ENCODE measurements around the gene IDH1. TPM values are rescaled to one million over a fixed set of nuclear protein-coding genes. Genes with fewer than 3 reads are reported as not detected.

IDH1 gene
- total RNA-seq, 2 donors from 2014 or later = 40.9 to 41.0 TPM

DNA sequence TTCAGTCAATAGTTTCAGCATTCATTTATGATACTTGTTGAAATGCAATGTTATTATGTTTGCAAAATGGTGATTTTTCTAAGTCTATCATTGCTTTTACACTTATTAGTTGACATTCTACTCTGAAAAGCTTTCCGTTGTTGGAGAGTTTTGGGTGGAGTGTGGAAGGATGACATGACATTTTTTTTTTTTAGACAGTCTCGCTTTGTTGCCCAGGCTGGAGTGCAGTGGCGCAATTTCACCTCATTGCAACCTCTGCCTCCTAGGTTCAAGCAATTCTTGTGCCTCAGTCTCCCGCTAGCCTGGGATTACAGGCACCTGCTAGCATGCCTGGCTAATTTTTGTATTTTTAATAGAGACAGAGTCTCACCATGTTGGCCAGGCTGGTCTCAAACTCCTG is 41.0 kb upstream of the IDH1 start:
- H3K9me3 ChIP-seq = no peaks in the 10 kb centered on the region
- TF ChIP-seq, protein P1, sequence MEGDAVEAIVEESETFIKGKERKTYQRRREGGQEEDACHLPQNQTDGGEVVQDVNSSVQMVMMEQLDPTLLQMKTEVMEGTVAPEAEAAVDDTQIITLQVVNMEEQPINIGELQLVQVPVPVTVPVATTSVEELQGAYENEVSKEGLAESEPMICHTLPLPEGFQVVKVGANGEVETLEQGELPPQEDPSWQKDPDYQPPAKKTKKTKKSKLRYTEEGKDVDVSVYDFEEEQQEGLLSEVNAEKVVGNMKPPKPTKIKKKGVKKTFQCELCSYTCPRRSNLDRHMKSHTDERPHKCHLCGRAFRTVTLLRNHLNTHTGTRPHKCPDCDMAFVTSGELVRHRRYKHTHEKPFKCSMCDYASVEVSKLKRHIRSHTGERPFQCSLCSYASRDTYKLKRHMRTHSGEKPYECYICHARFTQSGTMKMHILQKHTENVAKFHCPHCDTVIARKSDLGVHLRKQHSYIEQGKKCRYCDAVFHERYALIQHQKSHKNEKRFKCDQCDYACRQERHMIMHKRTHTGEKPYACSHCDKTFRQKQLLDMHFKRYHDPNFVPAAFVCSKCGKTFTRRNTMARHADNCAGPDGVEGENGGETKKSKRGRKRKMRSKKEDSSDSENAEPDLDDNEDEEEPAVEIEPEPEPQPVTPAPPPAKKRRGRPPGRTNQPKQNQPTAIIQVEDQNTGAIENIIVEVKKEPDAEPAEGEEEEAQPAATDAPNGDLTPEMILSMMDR (IDR thresholded peaks at IDR 0.05) = no peak
- H3K27me3 ChIP-seq (replicated peaks; ENCODE audit: insufficient read depth) = no peaks in the 10 kb centered on the region
- peaks cover 0 to 3% of the 10 kb centered on the region in 2 donors for H3K4me1 ChIP-seq (ENCODE audit: control insufficient read depth in 1 of 2, low read depth in 2 of 2)
- no peak for ATAC-seq (ENCODE audit: insufficient number of reproducible peaks, low FRiP score, low read depth)
- no peak for DNase-seq (ENCODE audit: low spot score)
- peaks cover 16% of the 10 kb centered on the region for H3K36me3 ChIP-seq
- H3K27ac ChIP-seq = no peak overlapping the region
- H3K4me3 ChIP-seq = no peak overlapping the region

DNA sequence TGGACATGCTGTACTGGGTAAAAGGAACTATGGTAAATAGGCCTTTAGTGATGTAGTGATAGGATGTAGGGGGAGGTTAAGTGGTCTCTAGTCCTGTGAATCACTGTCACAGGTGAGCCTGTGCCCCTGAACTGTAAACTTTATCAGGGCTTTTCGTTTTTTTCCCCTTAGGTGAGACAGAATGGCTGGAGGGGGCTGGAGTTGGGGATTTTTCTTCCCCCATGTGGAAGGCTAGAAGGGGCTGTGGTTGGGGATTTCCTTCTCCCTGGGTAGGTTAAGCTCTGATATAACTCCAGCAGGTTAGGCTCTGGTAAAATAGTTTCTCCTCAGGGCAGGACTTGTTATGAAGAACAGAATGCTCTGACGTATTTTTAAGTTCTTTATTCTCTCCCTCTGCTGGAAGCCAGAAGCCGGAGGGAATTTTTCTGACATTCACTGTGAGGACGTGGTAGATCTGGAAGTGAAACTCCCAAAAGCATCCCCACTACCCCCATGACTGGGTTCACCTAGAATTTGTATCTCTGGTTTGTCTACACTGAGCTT is 39.7 kb upstream of the IDH1 start:
- no peak for DNase-seq (ENCODE audit: low spot score)
- no peak for ATAC-seq (ENCODE audit: insufficient number of reproducible peaks, low FRiP score, low read depth)
- Histone ChIP-seq H3K4me1 (ENCODE audit: control insufficient read depth in 1 of 2, low read depth in 2 of 2) (peaks cover 0 to 3% of the 10 kb centered on the region in 2 donors), H3K4me3 (no peak overlapping the region), H3K36me3 (peaks cover 23% of the 10 kb centered on the region), H3K27me3 (replicated peaks; ENCODE audit: insufficient read depth) (no peaks in the 10 kb centered on the region), H3K27ac (no peak overlapping the region), H3K9me3 (no peaks in the 10 kb centered on the region)
- TF ChIP-seq, protein P1 (IDR thresholded peaks at IDR 0.05) = no peak

DNA sequence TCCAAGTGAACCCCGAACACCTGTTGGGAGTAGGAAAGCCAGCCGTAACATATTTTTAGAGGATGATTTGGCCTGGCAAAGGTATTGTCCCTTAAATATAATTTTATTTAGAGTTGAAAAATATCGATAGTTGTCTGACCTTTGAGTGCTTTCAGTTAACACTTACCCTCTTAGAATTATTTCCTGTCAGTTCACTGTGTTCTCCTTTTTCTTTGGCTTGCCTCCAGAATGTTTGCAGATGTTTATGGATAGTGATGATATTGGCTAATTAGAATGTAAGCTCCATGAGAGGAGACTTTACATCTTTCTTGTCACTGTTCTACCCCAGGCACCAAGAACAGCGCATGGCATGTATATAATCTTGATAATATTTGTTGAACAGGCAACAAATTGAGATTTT is 31.0 kb upstream of the IDH1 start:
- no peaks in the 10 kb centered on the region for H3K4me1 ChIP-seq (ENCODE audit: control insufficient read depth in 1 of 2, low read depth in 2 of 2)
- no peaks in the 10 kb centered on the region for H3K9me3 ChIP-seq
- H3K27me3 ChIP-seq (replicated peaks; ENCODE audit: insufficient read depth) = no peaks in the 10 kb centered on the region
- H3K4me3 ChIP-seq = no peak overlapping the region
- ATAC-seq (ENCODE audit: insufficient number of reproducible peaks, low FRiP score, low read depth) (no peak), DNase-seq (ENCODE audit: low spot score) (no peak)
- H3K36me3 ChIP-seq = peaks cover 27% of the 10 kb centered on the region
- H3K27ac ChIP-seq = no peak overlapping the region
- TF ChIP-seq, protein P1 (IDR thresholded peaks at IDR 0.05) = no peak

DNA sequence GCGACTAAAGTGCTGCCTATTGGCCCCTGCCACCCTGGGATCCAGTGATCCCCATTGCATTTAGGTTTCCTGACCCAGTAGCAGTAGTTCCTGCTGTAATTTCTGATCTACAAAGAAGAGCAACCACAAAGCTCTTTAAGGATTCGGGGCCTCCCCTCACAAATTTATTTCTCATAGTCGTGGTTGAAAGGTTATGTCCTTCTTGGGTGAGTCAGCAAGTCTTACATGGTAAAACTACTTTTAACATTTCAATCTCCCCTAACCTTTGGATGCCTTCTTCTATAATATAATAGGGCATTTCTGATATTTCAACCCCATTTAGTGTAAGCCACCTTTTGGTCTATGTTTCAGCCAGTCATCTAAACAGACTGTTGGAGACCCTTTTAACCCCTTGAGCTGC is 26.1 kb upstream of the IDH1 start:
- ATAC-seq (ENCODE audit: insufficient number of reproducible peaks, low FRiP score, low read depth) = no peak
- Histone ChIP-seq H3K9me3 (no peaks in the 10 kb centered on the region), H3K36me3 (peaks cover 34% of the 10 kb centered on the region), H3K27ac (no peak overlapping the region), H3K4me3 (no peak overlapping the region), H3K4me1 (ENCODE audit: control insufficient read depth in 1 of 2, low read depth in 2 of 2) (no peaks in the 10 kb centered on the region), H3K27me3 (replicated peaks; ENCODE audit: insufficient read depth) (no peaks in the 10 kb centered on the region)
- DNase-seq (ENCODE audit: low spot score) = no peak
- TF ChIP-seq, protein P1 (IDR thresholded peaks at IDR 0.05) = no peak

DNA sequence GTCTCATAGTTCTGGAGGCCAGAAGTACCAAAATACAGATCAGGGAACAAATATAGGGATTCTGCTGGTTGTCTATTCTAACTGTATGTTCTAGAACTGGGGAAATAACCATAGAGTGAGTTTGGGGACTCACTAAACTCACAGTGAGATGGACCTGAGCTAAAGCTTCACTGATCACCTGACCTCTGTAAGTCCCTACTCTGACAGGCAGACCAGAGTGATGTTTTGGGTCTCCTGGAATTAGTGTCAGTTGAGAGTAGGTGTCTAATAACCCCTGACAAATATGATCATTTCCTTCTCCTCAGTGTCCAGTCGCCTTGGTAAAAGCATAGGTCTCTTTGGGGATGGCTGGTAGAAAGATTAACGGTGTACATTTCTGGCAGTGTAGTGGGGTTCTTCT is 25.4 kb upstream of the IDH1 start:
- Histone ChIP-seq H3K4me1 (ENCODE audit: control insufficient read depth in 1 of 2, low read depth in 2 of 2) (no peaks in the 10 kb centered on the region), H3K27ac (no peak overlapping the region), H3K27me3 (replicated peaks; ENCODE audit: insufficient read depth) (no peaks in the 10 kb centered on the region), H3K4me3 (no peak overlapping the region), H3K36me3 (peaks cover 34% of the 10 kb centered on the region), H3K9me3 (no peaks in the 10 kb centered on the region)
- TF ChIP-seq, protein P1 (IDR thresholded peaks at IDR 0.05) = no peak
- ATAC-seq (ENCODE audit: insufficient number of reproducible peaks, low FRiP score, low read depth) = no peak
- no peak for DNase-seq (ENCODE audit: low spot score)

Data from thoracic aorta (tissue), 2 donors.